PC-9 (cell line): ENCODE measurements around the gene CYP24A1. TPM values are rescaled to one million over a fixed set of nuclear protein-coding genes. Genes with fewer than 3 reads are reported as not detected.

Experiments used
- BruUV-seq: library from RNA; stranded (reverse); fragments of 400-500 nt; replicated peaks from 2 replicates; lab custom pipeline; 2021; lab: Mats Ljungman, UMichigan
- CTCF ChIA-PET: fragments of 300-600 bp; sonication (Branson Sonifier 250); formaldehyde crosslinking; loops from one replicate; lab custom pipeline; 2022; ENCODE audit warnings: antibody characterized with exemption; lab: Charles Lee
- POLR2A ChIA-PET: fragments of 300-600 bp; sonication (Branson Sonifier 250); formaldehyde crosslinking; loops from one replicate; lab custom pipeline; 2022; ENCODE audit warnings: antibody characterized with exemption; ENCODE audit not compliant: unreplicated experiment; lab: Charles Lee
- DNase-seq, 2 experiments: peaks; one replicate each; pipeline versions ENCODE4 v3.0.0 to v3.0.0-alpha.2; 2015 to 2022; ENCODE audit warnings: mixed read lengths in 1 of 2
- H2AFZ ChIP-seq: fragments of 200-600 bp; sonication (generic); 2 replicates; pipeline ENCODE4 v1.8.1; 2017; ENCODE audit warnings: antibody characterized with exemption
- H3F3A ChIP-seq: fragments of 200-600 bp; sonication (generic); 2 replicates; pipeline ENCODE4 v1.8.1; 2017; ENCODE audit warnings: antibody characterized with exemption, mild to moderate bottlenecking, low read depth; ENCODE audit not compliant: insufficient read depth
- H3K27ac ChIP-seq: fragments of 200-600 bp; sonication (generic); 2 replicates; pipeline ENCODE4 v1.6.1; 2016; ENCODE audit warnings: mixed run types
- H3K27me3 ChIP-seq: fragments of 200-600 bp; sonication (generic); 2 replicates; pipeline ENCODE4 v1.6.1; 2016; ENCODE audit warnings: low read depth, mixed run types; ENCODE audit not compliant: insufficient read depth
- H3K36me3 ChIP-seq: fragments of 200-600 bp; sonication (generic); 2 replicates; pipeline ENCODE4 v1.6.1; 2016; ENCODE audit warnings: low read depth, mixed run types
- H3K4me1 ChIP-seq: fragments of 200-600 bp; sonication (generic); replicated peaks from 2 replicates; pipeline ENCODE4 v1.6.1; 2016; ENCODE audit warnings: mixed run types; ENCODE audit not compliant: insufficient read depth
- H3K4me2 ChIP-seq: fragments of 200-600 bp; sonication (generic); 2 replicates; pipeline ENCODE4 v1.6.1; 2017; ENCODE audit warnings: mixed run types
- H3K4me3 ChIP-seq: fragments of 200-600 bp; sonication (generic); 2 replicates; pipeline ENCODE4 v1.6.1; 2016; ENCODE audit warnings: mixed run types
- H3K79me2 ChIP-seq: fragments of 200-600 bp; sonication (generic); 2 replicates; pipeline ENCODE4 v1.6.1; 2017; ENCODE audit warnings: low read depth, mixed run types
- H3K9me2 ChIP-seq: fragments of 200-600 bp; sonication (generic); 2 replicates; pipeline ENCODE4 v1.8.1; 2017; ENCODE audit warnings: mild to moderate bottlenecking; ENCODE audit not compliant: insufficient read depth
- H3K9me3 ChIP-seq: fragments of 200-600 bp; sonication (generic); 2 replicates; pipeline ENCODE4 v1.8.1; 2016; ENCODE audit warnings: low read depth; ENCODE audit not compliant: insufficient read depth
- H4K20me1 ChIP-seq: fragments of 200-600 bp; sonication (generic); 2 replicates; pipeline ENCODE4 v1.8.1; 2017; ENCODE audit not compliant: insufficient read depth
- CTCF ChIP-seq: fragments of 200-600 bp; sonication (generic); conservative IDR thresholded peaks from 2 replicates; pipeline ENCODE4 v1.6.1; 2017; ENCODE audit warnings: mixed run types, antibody characterized with exemption, mild to moderate bottlenecking, moderate library complexity
- EZH2 ChIP-seq: fragments of 200-600 bp; sonication (generic); IDR thresholded peaks from 2 replicates; pipeline ENCODE4 v1.8.0; 2017; ENCODE audit warnings: antibody characterized with exemption, low read depth
- intact Hi-C: fragments of 100-400 bp; cut with micrococcal nuclease; formaldehyde crosslinking; loops from one replicate; pipeline ENCODE4 v1.10.0; 2022; ENCODE audit not compliant: unreplicated experiment
- total RNA-seq: library from RNA; stranded (reverse); gene quantifications from 2 replicates; pipeline ENCODE4 v1.2.3, GENCODE V29; 2021

CYP24A1 gene
- total RNA-seq, 1 experiment from 2014 or later = 4.9 TPM

- H2AFZ ChIP-seq = no peak overlapping the region
- no peaks in the 10 kb centered on the region for H3K36me3 ChIP-seq
- peaks cover 60% of the 10 kb centered on the region for H3K9me3 ChIP-seq
- H3K27me3 ChIP-seq = no peaks in the 10 kb centered on the region
- H3K79me2 ChIP-seq = no peaks in the 10 kb centered on the region
- ChIA-PET CTCF (no interaction called here), POLR2A (no interaction called here)
- intact Hi-C loops = no loop called here
- no peak overlapping the region for H3K4me3 ChIP-seq
- H3K9me2 ChIP-seq = no peaks in the 10 kb centered on the region
- no peak overlapping the region for H3K27ac ChIP-seq
- no peak for DNase-seq
- BruUV-seq = no TSS peak
- no peak for TF ChIP-seq CTCF
- no peak for TF ChIP-seq EZH2
- no peaks in the 10 kb centered on the region for H4K20me1 ChIP-seq
- peaks cover 52% of the 10 kb centered on the region for H3K4me1 ChIP-seq
- H3K4me2 ChIP-seq = no peak overlapping the region
- peaks cover 50% of the 10 kb centered on the region for H3F3A ChIP-seq
Measured at GRCh38 chr20:54138427-54138826, 35.4 kb downstream of the CYP24A1 start.

- intact Hi-C loops = no loop called here
Measured at GRCh38 chr20:54137115-54137514, 36.7 kb downstream of the CYP24A1 start.

GRCh38 chr20:54134445-54135220 is 39.2 kb downstream of the CYP24A1 start:
- no peak overlapping the region for H2AFZ ChIP-seq
- no peak overlapping the region for H3K4me3 ChIP-seq
- peaks cover 47% of the 10 kb centered on the region for H3K4me1 ChIP-seq
- H3K36me3 ChIP-seq = no peaks in the 10 kb centered on the region
- DNase-seq = peak; percentile 68 to 93
- H3K9me3 ChIP-seq = peaks cover 46% of the 10 kb centered on the region
- TF ChIP-seq EZH2 = no peak
- no peak for TF ChIP-seq CTCF
- H3K79me2 ChIP-seq = no peaks in the 10 kb centered on the region
- peak overlapping the region; percentile 99 for H3K27ac ChIP-seq
- BruUV-seq = no TSS peak
- no peaks in the 10 kb centered on the region for H3K27me3 ChIP-seq
- ChIA-PET CTCF (interaction anchor here (0.7 to 1.0 kb wide), 3 partner anchors 14 to 69 kb away, joined by 3 read pairs; no protein-coding TSS in a partner anchor), POLR2A (interaction anchor here (0.7 kb wide), 1 partner anchor 14 kb away, joined by 5 read pairs; no protein-coding TSS in a partner anchor)
- H3K9me2 ChIP-seq = no peaks in the 10 kb centered on the region
- H3F3A ChIP-seq = peaks cover 58% of the 10 kb centered on the region
- no peaks in the 10 kb centered on the region for H4K20me1 ChIP-seq
- peak overlapping the region; percentile 66 for H3K4me2 ChIP-seq
- intact Hi-C loops = loop anchor here (2.0 kb wide), 1 partner anchor 538 kb away; no protein-coding TSS in a partner anchor

More at GRCh38 chr20:54137115-54137514, 36.7 kb downstream of the CYP24A1 start:
- Histone ChIP-seq H3K27me3 (no peaks in the 10 kb centered on the region), H3K36me3 (no peaks in the 10 kb centered on the region), H4K20me1 (no peaks in the 10 kb centered on the region), H3K27ac (no peak overlapping the region), H3K4me3 (no peak overlapping the region), H3K79me2 (no peaks in the 10 kb centered on the region), H2AFZ (no peak overlapping the region), H3K9me2 (no peaks in the 10 kb centered on the region), H3K9me3 (peaks cover 55% of the 10 kb centered on the region), H3K4me1 (peaks cover 59% of the 10 kb centered on the region), H3K4me2 (no peak overlapping the region), H3F3A (peaks cover 53% of the 10 kb centered on the region)
- CTCF ChIA-PET = no interaction called here
- BruUV-seq = no TSS peak
- TF ChIP-seq EZH2 (no peak), CTCF (no peak)
- DNase-seq = no peak
- POLR2A ChIA-PET = no interaction called here
